ENCODE measurements around the gene TMOD4.

GRCh38 chr1:151199873-151200581 is 24.2 kb upstream of the TMOD4 start:
- no peak for TF ChIP-seq CTCF (IDR thresholded peaks at IDR 0.05; ENCODE audit: poor library complexity)
- TF ChIP-seq EZH2 (IDR thresholded peaks at IDR 0.05; ENCODE audit: borderline replicate concordance): no peak
- no peak for TF ChIP-seq EZH2phosphoT487 (IDR thresholded peaks at IDR 0.05; ENCODE audit: low read depth, severe bottlenecking, unreplicated experiment)
